Fibroblast of pulmonary artery (primary cell): ENCODE measurements around the gene CEP19.
"Not testable (repeated sequence)": the region's sequence is repeated elsewhere in the genome, so short reads cannot be mapped to it uniquely, and the experiment has no call there.

ENCODE experiments used
- DNase-seq: peaks from one replicate; pipeline ENCODE4 v3.0.0-alpha.2; 2010; ENCODE audit warnings: low read depth
- H3K4me3 ChIP-seq: replicated peaks from 2 replicates; pipeline ENCODE4 v1.5.1; 2011; ENCODE audit warnings: low read depth, mild to moderate bottlenecking, control low read depth, low read length, moderate library complexity
- CTCF ChIP-seq: IDR thresholded peaks from 2 replicates; pipeline ENCODE4 v1.5.1; 2011; ENCODE audit warnings: mild to moderate bottlenecking, control low read depth, low read length, inconsistent platforms; ENCODE audit errors: missing control alignments

CEP19 gene

GRCh38 chr3:196726788-196727675, 15.0 kb upstream of the CEP19 start:
- peak; percentile 25 for DNase-seq
- H3K4me3 ChIP-seq, result no peak overlapping the region
- TF ChIP-seq CTCF, result no peak

DNA sequence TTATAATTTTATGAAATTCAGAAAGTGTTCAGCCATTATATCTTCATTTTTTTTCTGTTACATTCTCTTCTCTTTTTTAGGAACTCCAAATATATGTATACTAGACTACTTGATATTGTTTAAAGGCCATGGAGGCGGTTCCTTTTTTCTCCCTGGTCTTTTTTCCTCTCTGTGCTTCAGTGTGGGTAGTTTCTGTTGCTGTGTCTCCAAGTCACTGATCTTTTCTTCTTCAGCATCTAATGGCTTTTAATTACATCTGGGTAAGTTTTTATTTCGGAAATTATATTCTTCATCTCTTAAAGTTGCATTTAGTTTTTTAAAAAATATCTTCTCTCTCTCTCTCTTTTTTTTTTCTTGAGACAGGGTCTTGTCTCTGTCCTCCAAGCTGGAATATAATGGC, 9.0 kb upstream of the CEP19 start:
- no peak for DNase-seq
- TF ChIP-seq CTCF, result no peak

DNA sequence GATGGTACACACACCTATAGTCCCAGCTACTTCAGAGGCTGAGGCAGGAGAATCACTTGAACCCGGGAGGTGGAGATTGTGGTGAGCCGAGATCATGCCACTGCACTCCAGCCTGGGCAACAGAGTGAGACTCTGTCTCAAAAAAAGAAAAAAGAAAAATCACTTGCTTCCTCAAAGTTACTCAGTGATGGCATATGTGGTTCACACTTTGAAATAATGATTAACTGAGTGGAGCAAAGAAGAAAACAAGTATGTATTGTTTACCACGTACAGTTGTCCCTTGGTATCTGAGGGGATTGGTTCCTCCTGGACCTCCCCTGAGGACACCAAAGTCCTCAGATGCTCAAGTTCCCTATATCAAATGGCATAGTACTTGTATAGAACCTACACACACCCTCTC, 5.1 kb upstream of the CEP19 start:
- DNase-seq, H3K4me3 ChIP-seq: not testable (repeated sequence)

More for the DNA sequence above, 9.0 kb upstream of the CEP19 start:
- H3K4me3 ChIP-seq, result no peak overlapping the region

- DNase-seq, result peak; percentile 63
Measured at GRCh38 chr3:196712514-196713413, 714 bp upstream of the CEP19 start.

DNA sequence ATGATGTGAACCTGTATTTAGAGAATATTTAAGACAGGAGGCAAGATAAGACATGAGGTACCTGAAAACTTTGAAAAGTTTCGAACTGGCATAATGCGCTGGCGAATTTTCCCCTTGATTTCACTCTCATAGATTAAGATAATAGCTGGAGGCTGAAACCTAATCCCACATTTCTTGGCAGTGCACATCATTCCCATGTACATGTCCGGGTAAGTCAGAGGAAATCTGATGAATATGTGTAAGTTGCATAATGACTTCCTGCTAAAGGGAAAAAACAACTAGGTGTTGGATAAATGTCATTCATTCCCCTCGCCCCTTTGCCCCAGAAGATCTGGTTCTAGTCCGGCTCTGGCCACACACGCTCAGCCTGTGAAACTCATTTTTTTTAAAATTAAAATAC, 3.6 kb downstream of the CEP19 start:
- peak; percentile 53 for DNase-seq
- H3K4me3 ChIP-seq, result no peak overlapping the region
- no peak for TF ChIP-seq CTCF

More at GRCh38 chr3:196712514-196713413, 714 bp upstream of the CEP19 start:
- H3K4me3 ChIP-seq, result peak overlapping the region; percentile 92
- no peak for TF ChIP-seq CTCF

DNA sequence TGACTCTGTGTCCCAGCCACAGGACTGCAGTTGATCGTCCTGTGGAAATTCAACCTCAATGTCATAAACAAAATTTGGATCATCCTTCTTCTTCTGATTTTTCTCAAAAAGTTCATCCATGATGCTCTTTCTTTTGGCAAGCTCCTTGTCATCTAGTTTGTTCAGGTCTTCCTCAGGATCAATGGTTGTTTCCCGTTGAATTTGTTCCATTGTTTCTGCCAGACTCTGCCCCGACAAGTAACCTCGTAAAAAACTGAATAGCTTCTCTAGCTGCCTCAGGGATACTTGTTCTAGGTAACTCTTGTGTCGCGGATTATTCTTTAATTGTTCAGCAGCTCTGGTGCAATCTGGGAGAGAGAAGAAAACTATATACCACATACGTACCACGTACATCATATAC, 4.5 kb downstream of the CEP19 start:
- DNase-seq, result no peak
- TF ChIP-seq CTCF, result no peak
- H3K4me3 ChIP-seq, result no peak overlapping the region

- H3K4me3 ChIP-seq, result no peak overlapping the region
- TF ChIP-seq CTCF, result no peak
- DNase-seq, result no peak
Measured at GRCh38 chr3:196706731-196707130, 5.3 kb downstream of the CEP19 start.
